ENCODE measurements around the gene TRABD2B. TPM values are rescaled to one million over a fixed set of nuclear protein-coding genes. Genes with fewer than 3 reads are reported as not detected.

TRABD2B gene
- total and polyA plus RNA-seq, 2 of the 13 experiments (the other 11 are each of a cell fraction or from before 2014, with no cell fraction given) = 0.04 TPM; not detected in 1

DNA sequence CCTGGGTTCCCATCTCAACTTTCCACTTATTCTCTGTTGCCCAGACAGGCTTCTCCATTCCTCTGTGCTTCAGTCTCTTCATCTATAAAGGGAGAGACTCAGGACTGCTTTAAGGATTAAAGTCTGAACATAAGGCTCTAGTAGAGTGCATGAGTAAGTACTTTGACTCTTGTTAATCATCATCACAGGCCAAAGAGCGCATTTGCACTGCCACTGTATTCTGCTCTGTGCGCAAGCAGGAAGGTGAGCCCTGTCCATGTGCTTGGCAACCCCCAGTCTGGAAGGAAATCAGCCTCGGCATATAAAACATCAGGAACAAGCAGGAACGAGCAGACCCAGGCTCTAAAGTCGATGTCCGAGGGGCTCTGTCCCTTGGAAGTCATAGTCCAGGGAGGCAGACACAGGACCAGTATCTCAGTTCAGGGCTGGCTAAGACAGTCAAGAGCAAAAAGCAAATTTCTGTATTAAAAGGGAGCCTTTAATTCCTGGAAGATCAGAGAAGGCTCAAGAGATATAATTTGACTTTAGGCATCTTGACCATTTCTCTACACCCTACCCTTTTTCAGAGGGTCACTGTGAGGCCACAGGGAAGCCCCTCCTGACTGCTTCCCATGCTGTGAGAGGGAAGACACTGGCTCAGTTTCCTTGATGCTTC is 131.2 kb downstream of the TRABD2B start (continued):
- TF ChIP-seq ARHGAP35 (CRISPR knock-in tag; IDR thresholded peaks at IDR 0.05; ENCODE audit: borderline replicate concordance) (no peak), ZZZ3 (CRISPR knock-in tag; IDR thresholded peaks at IDR 0.05; ENCODE audit: borderline replicate concordance) (no peak), HHEX (CRISPR knock-in tag; IDR thresholded peaks at IDR 0.05) (no peak), ZNF350 (CRISPR knock-in tag; IDR thresholded peaks at IDR 0.05; ENCODE audit: borderline replicate concordance, low read depth) (no peak), SOX13 (IDR thresholded peaks at IDR 0.05) (no peak), SOX13 (CRISPR knock-in tag; conservative IDR thresholded peaks at IDR 0.05 in 1 of 2, IDR thresholded peaks at IDR 0.05 in 1 of 2) (no peak), POLR2AphosphoS2 (IDR thresholded peaks at IDR 0.05; ENCODE audit: low read depth, low read length) (no peak), BORCS8-MEF2B (CRISPR knock-in tag; IDR thresholded peaks at IDR 0.05) (no peak), FOXC1 (CRISPR knock-in tag; IDR thresholded peaks at IDR 0.05; ENCODE audit: borderline replicate concordance) (no peak), SNAPC2 (CRISPR knock-in tag; IDR thresholded peaks at IDR 0.05) (no peak), ETV5 (CRISPR knock-in tag; IDR thresholded peaks at IDR 0.05; ENCODE audit: borderline replicate concordance) (peak; percentile 44; the same call in 1 of the 2 replicates), ZNF296 (CRISPR knock-in tag; conservative IDR thresholded peaks at IDR 0.05) (no peak), CENPT (CRISPR knock-in tag; IDR thresholded peaks at IDR 0.05; ENCODE audit: low read depth) (no peak), ZNF550 (CRISPR knock-in tag; IDR thresholded peaks at IDR 0.05; ENCODE audit: borderline replicate concordance) (no peak), PLRG1 (conservative IDR thresholded peaks at IDR 0.05) (no peak), GLI4 (CRISPR knock-in tag; IDR thresholded peaks at IDR 0.05; ENCODE audit: borderline replicate concordance) (no peak), ZNF274 (CRISPR knock-in tag; IDR thresholded peaks at IDR 0.05) (no peak), SAFB2 (CRISPR knock-in tag; IDR thresholded peaks at IDR 0.05; ENCODE audit: borderline replicate concordance, low read depth) (no peak), NFIB (CRISPR knock-in tag; IDR thresholded peaks at IDR 0.05; ENCODE audit: borderline replicate concordance) (no peak)
- TF ChIP-seq, protein P1, sequence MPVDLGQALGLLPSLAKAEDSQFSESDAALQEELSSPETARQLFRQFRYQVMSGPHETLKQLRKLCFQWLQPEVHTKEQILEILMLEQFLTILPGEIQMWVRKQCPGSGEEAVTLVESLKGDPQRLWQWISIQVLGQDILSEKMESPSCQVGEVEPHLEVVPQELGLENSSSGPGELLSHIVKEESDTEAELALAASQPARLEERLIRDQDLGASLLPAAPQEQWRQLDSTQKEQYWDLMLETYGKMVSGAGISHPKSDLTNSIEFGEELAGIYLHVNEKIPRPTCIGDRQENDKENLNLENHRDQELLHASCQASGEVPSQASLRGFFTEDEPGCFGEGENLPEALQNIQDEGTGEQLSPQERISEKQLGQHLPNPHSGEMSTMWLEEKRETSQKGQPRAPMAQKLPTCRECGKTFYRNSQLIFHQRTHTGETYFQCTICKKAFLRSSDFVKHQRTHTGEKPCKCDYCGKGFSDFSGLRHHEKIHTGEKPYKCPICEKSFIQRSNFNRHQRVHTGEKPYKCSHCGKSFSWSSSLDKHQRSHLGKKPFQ (CRISPR knock-in tag; IDR thresholded peaks at IDR 0.05; ENCODE audit: insufficient replicate concordance) = no peak
- TF ChIP-seq, protein P2, sequence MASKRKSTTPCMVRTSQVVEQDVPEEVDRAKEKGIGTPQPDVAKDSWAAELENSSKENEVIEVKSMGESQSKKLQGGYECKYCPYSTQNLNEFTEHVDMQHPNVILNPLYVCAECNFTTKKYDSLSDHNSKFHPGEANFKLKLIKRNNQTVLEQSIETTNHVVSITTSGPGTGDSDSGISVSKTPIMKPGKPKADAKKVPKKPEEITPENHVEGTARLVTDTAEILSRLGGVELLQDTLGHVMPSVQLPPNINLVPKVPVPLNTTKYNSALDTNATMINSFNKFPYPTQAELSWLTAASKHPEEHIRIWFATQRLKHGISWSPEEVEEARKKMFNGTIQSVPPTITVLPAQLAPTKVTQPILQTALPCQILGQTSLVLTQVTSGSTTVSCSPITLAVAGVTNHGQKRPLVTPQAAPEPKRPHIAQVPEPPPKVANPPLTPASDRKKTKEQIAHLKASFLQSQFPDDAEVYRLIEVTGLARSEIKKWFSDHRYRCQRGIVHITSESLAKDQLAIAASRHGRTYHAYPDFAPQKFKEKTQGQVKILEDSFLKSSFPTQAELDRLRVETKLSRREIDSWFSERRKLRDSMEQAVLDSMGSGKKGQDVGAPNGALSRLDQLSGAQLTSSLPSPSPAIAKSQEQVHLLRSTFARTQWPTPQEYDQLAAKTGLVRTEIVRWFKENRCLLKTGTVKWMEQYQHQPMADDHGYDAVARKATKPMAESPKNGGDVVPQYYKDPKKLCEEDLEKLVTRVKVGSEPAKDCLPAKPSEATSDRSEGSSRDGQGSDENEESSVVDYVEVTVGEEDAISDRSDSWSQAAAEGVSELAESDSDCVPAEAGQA (IDR thresholded peaks at IDR 0.05; ENCODE audit: low read depth) = no peak
- TF ChIP-seq, protein P2 (CRISPR knock-in tag; IDR thresholded peaks at IDR 0.05; ENCODE audit: borderline replicate concordance) = no peak
- TF ChIP-seq, protein P3, sequence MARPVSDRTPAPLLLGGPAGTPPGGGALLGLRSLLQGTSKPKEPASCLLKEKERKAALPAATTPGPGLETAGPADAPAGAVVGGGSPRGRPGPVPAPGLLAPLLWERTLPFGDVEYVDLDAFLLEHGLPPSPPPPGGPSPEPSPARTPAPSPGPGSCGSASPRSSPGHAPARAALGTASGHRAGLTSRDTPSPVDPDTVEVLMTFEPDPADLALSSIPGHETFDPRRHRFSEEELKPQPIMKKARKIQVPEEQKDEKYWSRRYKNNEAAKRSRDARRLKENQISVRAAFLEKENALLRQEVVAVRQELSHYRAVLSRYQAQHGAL (CRISPR knock-in tag; IDR thresholded peaks at IDR 0.05; ENCODE audit: not compliant biosample characterization) = no peak
